HG03064 (cell line): ENCODE measurements around the gene HMGB1.

Experiments used
- ATAC-seq: cut with Tn5 transposase; IDR thresholded peaks from one replicate; pipeline ENCODE4 v1.9.1; 2021; ENCODE audit warnings: low read depth; ENCODE audit not compliant: unreplicated experiment

HMGB1 gene

DNA sequence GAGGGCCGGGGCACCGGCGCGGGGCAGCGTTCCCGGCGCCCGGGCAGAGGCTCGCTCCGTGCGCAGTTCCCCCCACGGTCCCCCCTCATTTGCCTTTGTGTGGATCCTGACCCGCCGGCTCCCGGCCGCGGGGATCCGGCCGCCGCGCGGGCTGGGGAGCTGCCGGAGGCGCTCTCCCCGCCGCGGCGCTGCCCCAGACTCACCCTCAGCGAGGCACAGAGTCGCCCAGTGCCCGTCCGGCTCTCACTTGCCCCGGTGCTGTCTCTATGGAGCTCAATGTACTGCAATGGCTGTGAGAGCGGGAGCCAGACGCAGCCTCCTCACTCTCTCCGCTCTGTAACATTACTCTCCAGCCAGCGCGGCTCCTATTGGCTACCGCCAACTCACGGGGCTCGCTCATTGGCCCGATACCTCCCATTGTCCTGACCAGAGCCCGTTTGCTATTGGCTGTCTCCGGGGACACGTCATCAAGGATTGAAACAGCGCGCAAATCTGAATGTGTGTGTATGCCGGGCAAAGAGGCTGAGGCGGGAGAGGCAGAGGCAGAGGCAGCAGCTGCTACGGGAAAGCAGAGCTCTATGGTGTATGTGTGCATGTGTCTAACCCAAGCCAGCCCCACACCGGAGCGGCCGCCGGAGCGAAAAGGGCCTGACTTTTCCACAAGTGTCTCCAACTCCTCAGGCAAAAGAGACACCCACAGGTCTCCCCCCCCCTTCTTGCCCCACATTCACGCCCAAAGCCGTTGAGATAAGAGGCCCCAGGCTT is at the start of gene HMGB1:
TSS of gene HMGB1 (minus strand) at position 344 of the 765 bp plus-strand sequence. CDS start 2,256 bp downstream, outside the sequence.
- peak; percentile 78 for ATAC-seq

DNA sequence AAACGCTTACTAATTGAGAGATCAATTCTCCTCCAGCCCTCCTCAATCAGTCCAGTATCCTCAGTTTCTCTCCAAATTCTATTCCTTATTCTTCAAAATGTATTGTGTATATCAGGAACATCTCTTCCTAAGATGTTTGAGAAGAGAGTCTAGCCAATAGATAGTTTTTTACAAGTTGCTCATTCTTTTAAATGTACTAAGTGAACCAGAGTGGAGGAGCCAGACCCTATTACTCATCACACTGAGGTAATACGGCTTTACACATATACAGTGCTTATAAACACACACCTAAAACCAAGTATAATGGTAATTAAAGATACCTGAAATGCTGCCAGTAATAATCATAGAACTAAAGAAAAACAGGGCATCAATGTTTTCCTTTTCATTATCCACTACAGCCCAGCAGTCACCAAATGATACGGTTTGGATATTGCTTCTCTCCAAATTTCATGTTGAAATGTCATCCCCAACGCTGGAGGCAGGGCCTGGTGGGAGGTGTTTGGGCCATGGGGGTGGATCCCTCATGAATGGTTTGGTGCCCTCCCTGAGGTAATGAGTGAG is 45.2 kb upstream of the HMGB1 start:
- no peak for ATAC-seq

DNA sequence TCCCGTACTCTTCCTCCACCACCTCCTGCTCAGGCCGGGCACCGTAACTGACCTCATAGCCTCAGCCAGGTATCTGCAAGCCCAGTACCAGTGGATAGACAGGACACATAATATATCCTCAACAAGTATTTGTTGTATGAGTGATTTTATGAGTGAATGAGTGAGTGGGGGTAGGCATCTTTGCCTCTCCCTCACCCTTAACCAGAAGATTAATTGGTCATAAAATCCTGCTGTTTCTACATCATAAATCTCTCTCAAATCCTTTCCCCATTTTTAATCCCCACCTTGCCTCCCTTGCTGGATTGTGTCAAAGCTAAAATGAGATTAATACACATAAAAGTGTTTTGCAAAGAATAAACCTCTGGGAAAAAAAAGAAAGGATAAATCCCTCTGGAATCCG is 44.4 kb upstream of the HMGB1 start:
- no peak for ATAC-seq

GRCh38 chr13:30509254-30510050 is 43.7 kb upstream of the HMGB1 start:
- no peak for ATAC-seq

- no peak for ATAC-seq
Measured at GRCh38 chr13:30504081-30504480, 38.3 kb upstream of the HMGB1 start.

DNA sequence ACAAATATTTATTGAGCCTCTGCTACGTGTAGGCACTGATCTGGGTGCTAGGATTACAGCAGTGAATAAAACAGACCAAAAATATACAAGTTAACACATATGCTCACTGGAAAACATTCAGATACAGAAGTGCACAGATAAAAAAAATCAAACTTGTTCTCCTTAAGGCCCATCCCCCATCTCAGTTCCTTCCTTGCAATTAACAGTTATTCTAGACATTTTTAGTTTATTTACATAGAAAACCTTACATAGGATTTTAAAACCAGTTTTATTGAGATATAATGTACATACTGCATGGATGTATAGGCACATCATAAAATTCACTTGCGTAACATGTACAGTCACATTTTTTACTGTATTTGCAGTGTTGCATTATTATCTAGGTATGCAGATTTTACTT is 36.5 kb upstream of the HMGB1 start:
- no peak for ATAC-seq

- no peak for ATAC-seq
Measured at GRCh38 chr13:30499338-30499737, 33.6 kb upstream of the HMGB1 start.

DNA sequence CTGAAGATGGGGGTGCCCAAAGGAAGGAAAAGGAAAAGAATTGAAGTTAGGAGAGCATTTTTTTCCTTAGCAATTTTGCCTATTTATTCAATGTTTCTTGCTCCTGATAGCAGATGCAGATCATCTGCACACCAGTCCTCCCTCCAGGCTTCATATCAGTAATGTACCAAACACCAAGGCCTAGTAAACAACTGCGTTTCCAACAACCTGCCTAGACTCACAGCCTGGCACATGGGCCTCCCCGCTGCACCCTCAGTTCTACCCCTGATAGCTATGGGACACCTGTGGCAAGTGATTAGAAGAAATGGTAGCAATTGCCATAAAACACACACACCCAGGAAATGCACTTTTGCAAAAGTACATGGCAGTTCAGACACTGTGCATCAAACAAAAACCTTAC is 30.4 kb upstream of the HMGB1 start:
- no peak for ATAC-seq

DNA sequence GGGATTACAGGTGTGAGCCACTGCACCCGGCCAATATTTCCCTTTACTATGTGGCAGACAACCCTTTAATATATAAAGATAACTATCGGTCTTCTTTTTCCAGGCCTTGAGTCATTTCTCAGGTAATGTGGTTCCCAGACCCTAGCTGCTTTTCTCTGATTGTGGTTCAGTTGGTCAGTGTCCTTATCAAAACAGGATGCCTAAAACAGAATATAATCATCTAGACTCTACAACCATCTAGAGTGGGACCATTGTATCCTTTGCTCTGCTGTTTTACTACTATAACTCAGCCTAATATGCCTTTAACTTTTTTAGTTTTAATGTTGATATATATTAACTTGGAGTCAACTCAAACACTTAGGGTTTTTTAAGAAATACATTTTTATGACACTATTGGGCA is 30.0 kb upstream of the HMGB1 start:
- no peak for ATAC-seq

DNA sequence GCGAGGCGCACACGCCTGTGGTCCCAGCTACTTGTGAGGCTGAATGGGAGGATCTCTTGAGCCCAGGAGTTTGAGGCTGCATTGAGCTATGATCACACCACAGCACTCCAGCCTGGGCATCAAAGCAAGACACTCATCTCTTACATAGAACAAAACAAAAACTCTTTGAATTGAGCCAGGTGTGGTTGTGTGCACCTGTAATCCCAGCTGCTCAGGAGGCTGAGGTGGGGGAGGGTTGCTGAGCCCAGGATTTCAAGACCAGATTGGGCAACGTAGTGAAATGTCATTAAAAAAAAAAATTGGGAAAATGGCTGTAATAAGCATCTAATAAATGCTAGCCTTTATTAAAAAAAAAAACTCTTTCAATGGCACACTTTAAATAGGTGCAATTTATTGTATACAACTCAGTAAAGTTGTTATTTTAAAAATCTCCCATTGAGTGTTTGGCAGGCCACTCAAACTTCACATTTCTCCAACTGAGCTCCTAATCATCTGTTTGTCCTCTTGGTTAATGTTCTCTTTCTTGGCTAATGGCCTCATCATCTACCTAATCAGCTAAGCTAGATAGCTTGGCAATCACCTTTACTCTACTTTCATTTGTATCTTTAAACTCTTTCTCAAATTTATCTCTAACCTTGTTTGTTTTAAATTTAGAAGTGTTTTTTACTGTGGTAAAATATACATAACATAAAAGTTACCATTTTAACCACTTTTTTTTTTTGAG is 28.1 kb upstream of the HMGB1 start:
- no peak for ATAC-seq

GRCh38 chr13:30487075-30487470 is 21.3 kb upstream of the HMGB1 start:
- no peak for ATAC-seq

- ATAC-seq = no peak
Measured at GRCh38 chr13:30486230-30487074, 20.7 kb upstream of the HMGB1 start.

GRCh38 chr13:30481241-30481760 is 15.6 kb upstream of the HMGB1 start:
- no peak for ATAC-seq

DNA sequence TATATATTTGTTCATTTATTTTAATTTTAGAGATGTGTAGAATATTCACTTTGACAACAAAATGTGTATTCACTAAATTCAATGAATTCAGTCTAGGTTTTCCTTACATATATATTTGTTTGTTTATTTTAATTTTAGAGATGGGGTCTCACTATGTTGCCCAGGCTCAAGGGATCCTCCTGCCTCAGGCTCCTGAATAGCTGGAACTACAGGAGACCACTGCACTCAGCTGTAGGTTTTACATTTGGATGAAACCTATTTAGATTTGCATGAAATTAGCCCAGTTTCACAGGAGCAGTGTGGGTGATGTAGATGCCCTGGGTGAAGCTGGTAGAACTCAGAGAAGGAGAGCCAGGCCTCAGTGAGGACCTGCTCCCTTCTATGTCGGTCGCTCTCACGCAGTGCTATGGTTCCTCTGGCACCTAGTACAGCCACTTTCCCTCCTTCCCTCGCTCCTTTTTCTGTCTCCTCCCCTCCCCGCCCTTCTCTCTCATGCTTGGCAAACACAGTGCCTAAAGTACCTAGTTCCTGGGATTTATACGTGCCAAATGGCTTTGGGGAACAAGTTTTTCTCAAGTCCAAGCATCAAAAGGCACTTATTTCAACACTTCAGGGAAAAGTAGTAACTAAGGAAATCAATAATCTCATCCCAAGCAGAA is 14.7 kb upstream of the HMGB1 start:
- no peak for ATAC-seq

DNA sequence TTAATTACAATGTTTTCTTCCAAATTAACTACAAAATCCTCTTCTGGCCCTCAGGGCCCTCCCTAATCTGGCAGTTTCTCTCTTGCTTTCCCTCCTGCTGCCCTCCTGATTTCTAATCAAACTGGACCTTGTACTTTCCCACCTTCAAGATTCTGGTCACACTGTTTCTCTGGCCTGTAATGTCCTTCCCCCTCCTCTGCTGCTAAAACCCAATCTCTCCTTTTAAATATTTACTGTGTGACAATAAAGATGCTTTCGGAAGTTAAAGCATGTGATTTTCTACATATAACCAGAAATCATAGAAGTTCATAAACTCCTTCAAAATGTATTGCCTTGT is 14.1 kb upstream of the HMGB1 start:
- no peak for ATAC-seq

DNA sequence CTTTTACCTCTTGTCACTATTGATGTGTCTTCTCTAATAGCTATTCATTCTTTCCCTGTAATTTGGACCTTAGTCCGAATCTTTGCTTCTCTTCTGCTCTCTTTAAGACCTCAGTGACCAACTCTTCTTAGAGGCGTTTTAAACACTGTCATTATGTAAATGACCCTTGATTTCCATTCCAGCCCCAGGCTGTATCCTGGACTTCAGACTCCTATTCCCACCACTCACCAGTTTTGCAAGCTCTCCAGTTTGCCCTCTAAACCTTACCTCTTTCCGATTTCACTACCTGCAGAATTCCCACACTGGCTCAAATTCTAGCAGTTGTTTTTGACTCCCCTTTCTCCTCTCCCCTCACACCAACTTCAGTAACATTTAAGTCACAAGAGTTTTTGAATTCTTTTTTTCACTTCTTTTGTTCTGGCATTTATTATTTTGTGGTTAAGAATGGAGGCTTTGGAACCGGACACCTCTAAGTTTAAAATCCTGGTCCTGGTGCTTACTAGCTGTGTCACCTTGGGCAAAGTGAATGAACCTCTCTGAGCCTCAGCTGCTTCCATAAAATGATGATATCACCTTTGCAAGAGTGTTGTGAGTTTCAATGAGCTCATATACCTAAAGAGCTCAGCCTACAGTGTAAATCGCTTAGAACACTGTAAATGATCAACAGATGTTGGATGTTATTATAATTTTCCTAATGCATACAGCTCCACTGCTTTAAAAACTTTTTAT is 13.6 kb upstream of the HMGB1 start:
- no peak for ATAC-seq

GRCh38 chr13:30477346-30478195 is 11.8 kb upstream of the HMGB1 start:
- ATAC-seq = peak; percentile 87

- ATAC-seq = no peak
Measured at GRCh38 chr13:30473675-30474074, 7.9 kb upstream of the HMGB1 start.
